HG02571 (cell line): ENCODE results near the gene BZW1.

Experiments used
- ATAC-seq: cut with Tn5 transposase; IDR thresholded peaks from one replicate; pipeline ENCODE4 v1.9.1; 2021; ENCODE audit warnings: mild to moderate bottlenecking, moderate library complexity; ENCODE audit not compliant: unreplicated experiment

BZW1 gene

GRCh38 chr2:200869014-200869413, 57.3 kb downstream of the BZW1 start:
- no peak for ATAC-seq

- no peak for ATAC-seq
Observed at GRCh38 chr2:200871151-200871550, 59.4 kb downstream of the BZW1 start.

- no peak for ATAC-seq
Observed at GRCh38 chr2:200873560-200873959, 61.9 kb downstream of the BZW1 start.
